ENCODE results near the gene NLGN1.

The NLGN1 gene

GRCh38 chr3:174191380-174191779 lies 793.8 kb downstream of the NLGN1 start:
- no peak for TF ChIP-seq CTCF (IDR thresholded peaks at IDR 0.05; ENCODE audit: control insufficient read depth, extremely low read depth, insufficient read depth)
- no peak for DNase-seq (ENCODE audit: low read depth)
- no peak overlapping the region for H3K4me3 ChIP-seq (ENCODE audit: low read depth, low read length)

- no peak for DNase-seq (ENCODE audit: low read depth)
- TF ChIP-seq CTCF (IDR thresholded peaks at IDR 0.05; ENCODE audit: control insufficient read depth, extremely low read depth, insufficient read depth), result no peak
- H3K4me3 ChIP-seq (ENCODE audit: low read depth, low read length), result no peak overlapping the region
These were observed 794.4 kb downstream of the NLGN1 start for GRCh38 chr3:174191895-174192294.

- H3K4me3 ChIP-seq (ENCODE audit: low read depth, low read length), result no peak overlapping the region
- no peak for DNase-seq (ENCODE audit: low read depth)
- no peak for TF ChIP-seq CTCF (IDR thresholded peaks at IDR 0.05; ENCODE audit: control insufficient read depth, extremely low read depth, insufficient read depth)
These were observed 794.9 kb downstream of the NLGN1 start for GRCh38 chr3:174192471-174192870.

GRCh38 chr3:174193604-174194003 lies 796.1 kb downstream of the NLGN1 start:
- no peak overlapping the region for H3K4me3 ChIP-seq (ENCODE audit: low read depth, low read length)
- no peak for DNase-seq (ENCODE audit: low read depth)
- no peak for TF ChIP-seq CTCF (IDR thresholded peaks at IDR 0.05; ENCODE audit: control insufficient read depth, extremely low read depth, insufficient read depth)

GRCh38 chr3:174197416-174197815 lies 799.9 kb downstream of the NLGN1 start:
- no peak overlapping the region for H3K4me3 ChIP-seq (ENCODE audit: low read depth, low read length)
- DNase-seq (ENCODE audit: low read depth), result no peak
- TF ChIP-seq CTCF (IDR thresholded peaks at IDR 0.05; ENCODE audit: control insufficient read depth, extremely low read depth, insufficient read depth), result no peak

GRCh38 chr3:174198199-174198598 lies 800.7 kb downstream of the NLGN1 start:
- no peak for TF ChIP-seq CTCF (IDR thresholded peaks at IDR 0.05; ENCODE audit: control insufficient read depth, extremely low read depth, insufficient read depth)
- no peak overlapping the region for H3K4me3 ChIP-seq (ENCODE audit: low read depth, low read length)
- peak; percentile 93 for DNase-seq (ENCODE audit: low read depth)

- no peak for TF ChIP-seq CTCF (IDR thresholded peaks at IDR 0.05; ENCODE audit: control insufficient read depth, extremely low read depth, insufficient read depth)
- no peak overlapping the region for H3K4me3 ChIP-seq (ENCODE audit: low read depth, low read length)
- no peak for DNase-seq (ENCODE audit: low read depth)
These were observed 802.2 kb downstream of the NLGN1 start for GRCh38 chr3:174199696-174200095.
